H1 (cell line): ENCODE results near the gene CLCA1. TPM values are rescaled to one million over a fixed set of nuclear protein-coding genes. Genes with fewer than 3 reads are reported as not detected.

Experiments used
- BCL11A ChIP-seq, 2 experiments: IDR thresholded peaks; one replicate each; pipeline ENCODE4 v1.6.1; 2011; ENCODE audit warnings: low read depth in 2 of 2, low read length in 2 of 2, mild to moderate bottlenecking in 2 of 2
- CBX8 ChIP-seq: fragments of 300-800, 300-1000 bp; sonication (generic); IDR thresholded peaks from 2 replicates; pipeline ENCODE4 v1.7.1; 2016; ENCODE audit warnings: low read depth, low read length, borderline replicate concordance
- KDM4A ChIP-seq: IDR thresholded peaks from one replicate; pipeline ENCODE4 v1.7.1; 2012; ENCODE audit warnings: low read depth, mild to moderate bottlenecking, moderate library complexity, low read length, inconsistent platforms; ENCODE audit not compliant: severe bottlenecking
- KDM5A ChIP-seq: fragments of 200-600 bp; IDR thresholded peaks from 2 replicates; pipeline ENCODE4 v1.7.1; 2012; ENCODE audit warnings: mild to moderate bottlenecking, low read length, inconsistent platforms, mixed read lengths
- POLR2A ChIP-seq, 2 experiments: IDR thresholded peaks; 1 replicate in 1 of 2; 2 replicates in 1 of 2; pipeline ENCODE4 v1.6.1; 2011; ENCODE audit warnings: low read depth in 2 of 2, low read length in 2 of 2, mild to moderate bottlenecking in 2 of 2; ENCODE audit errors: control extremely low read depth in 1 of 2
- POU5F1 ChIP-seq: IDR thresholded peaks from 2 replicates; pipeline ENCODE4 v1.6.1; 2011; ENCODE audit warnings: low read depth, mild to moderate bottlenecking, low read length, moderate library complexity
- SRF ChIP-seq: IDR thresholded peaks from 2 replicates; pipeline ENCODE4 v1.6.1; 2011; ENCODE audit warnings: mild to moderate bottlenecking, low read depth, low read length, moderate library complexity
- TEAD4 ChIP-seq: IDR thresholded peaks from 2 replicates; pipeline ENCODE4 v1.6.1; 2012; ENCODE audit warnings: low read depth, low read length, inconsistent platforms, mixed read lengths
- polyA plus RNA-seq, 7 experiments: library from polyadenylated mRNA; depleted of rRNA in 3 of 7; stranded (reverse) in 5 of 7; unstranded in 2 of 7; fragments of >200 nt in 5 of 7; fragments of 200-250 nt in 2 of 7; gene quantifications; 1 replicate in 5 of 7; 2 replicates in 1 of 7; 4 replicates in 1 of 7; pipeline versions ENCODE4 v1.2.1 to v1.2.3, GENCODE V29; 2011 to 2013; ENCODE audit warnings: missing spikeins in 2 of 7, mixed read lengths in 2 of 7
- total RNA-seq: library from RNA; stranded (reverse); fragmentation: NEBNext Ultra II Directional; extraction: Animal tissue kit (Norgen Biotek cat#: 25700); gene quantifications from 2 replicates; pipeline ENCODE4 v1.2.1, GENCODE V29; 2021
- TF ChIP-seq, protein P1 (sequence below): fragments of 300-600 bp; sonication (generic); IDR thresholded peaks from 2 replicates; pipeline ENCODE4 v1.7.1; 2012; ENCODE audit warnings: low read length, moderate library complexity, mild to moderate bottlenecking, inconsistent platforms; ENCODE audit not compliant: insufficient replicate concordance
- TF ChIP-seq, protein P2 (sequence below): IDR thresholded peaks from 2 replicates; pipeline ENCODE4 v1.6.1; 2012; ENCODE audit warnings: inconsistent platforms

The CLCA1 gene
- total and polyA plus RNA-seq, 2 of the 8 experiments (the other 6 are each of a cell fraction or from before 2014, with no cell fraction given): not detected

DNA sequence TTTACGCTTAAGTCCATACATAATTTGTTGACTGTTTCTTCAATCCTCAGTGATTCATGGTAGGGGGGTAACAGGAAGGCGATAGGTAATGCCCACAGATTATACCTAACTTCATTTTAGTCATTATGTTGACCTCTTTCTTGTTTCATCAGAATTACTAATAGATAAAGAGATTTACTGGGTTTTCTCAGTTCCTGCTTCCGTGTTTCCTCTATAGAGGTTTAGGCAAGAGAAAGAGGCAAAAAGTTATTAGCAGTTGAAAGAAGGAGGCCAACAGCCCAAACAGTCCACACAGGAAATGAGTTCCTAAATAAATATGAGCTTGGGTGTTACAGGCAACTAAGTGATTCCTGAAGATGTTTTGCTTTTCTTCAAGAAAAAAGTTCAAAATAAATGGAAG is 17.9 kb upstream of the CLCA1 start (continued):
- TF ChIP-seq, protein P1, sequence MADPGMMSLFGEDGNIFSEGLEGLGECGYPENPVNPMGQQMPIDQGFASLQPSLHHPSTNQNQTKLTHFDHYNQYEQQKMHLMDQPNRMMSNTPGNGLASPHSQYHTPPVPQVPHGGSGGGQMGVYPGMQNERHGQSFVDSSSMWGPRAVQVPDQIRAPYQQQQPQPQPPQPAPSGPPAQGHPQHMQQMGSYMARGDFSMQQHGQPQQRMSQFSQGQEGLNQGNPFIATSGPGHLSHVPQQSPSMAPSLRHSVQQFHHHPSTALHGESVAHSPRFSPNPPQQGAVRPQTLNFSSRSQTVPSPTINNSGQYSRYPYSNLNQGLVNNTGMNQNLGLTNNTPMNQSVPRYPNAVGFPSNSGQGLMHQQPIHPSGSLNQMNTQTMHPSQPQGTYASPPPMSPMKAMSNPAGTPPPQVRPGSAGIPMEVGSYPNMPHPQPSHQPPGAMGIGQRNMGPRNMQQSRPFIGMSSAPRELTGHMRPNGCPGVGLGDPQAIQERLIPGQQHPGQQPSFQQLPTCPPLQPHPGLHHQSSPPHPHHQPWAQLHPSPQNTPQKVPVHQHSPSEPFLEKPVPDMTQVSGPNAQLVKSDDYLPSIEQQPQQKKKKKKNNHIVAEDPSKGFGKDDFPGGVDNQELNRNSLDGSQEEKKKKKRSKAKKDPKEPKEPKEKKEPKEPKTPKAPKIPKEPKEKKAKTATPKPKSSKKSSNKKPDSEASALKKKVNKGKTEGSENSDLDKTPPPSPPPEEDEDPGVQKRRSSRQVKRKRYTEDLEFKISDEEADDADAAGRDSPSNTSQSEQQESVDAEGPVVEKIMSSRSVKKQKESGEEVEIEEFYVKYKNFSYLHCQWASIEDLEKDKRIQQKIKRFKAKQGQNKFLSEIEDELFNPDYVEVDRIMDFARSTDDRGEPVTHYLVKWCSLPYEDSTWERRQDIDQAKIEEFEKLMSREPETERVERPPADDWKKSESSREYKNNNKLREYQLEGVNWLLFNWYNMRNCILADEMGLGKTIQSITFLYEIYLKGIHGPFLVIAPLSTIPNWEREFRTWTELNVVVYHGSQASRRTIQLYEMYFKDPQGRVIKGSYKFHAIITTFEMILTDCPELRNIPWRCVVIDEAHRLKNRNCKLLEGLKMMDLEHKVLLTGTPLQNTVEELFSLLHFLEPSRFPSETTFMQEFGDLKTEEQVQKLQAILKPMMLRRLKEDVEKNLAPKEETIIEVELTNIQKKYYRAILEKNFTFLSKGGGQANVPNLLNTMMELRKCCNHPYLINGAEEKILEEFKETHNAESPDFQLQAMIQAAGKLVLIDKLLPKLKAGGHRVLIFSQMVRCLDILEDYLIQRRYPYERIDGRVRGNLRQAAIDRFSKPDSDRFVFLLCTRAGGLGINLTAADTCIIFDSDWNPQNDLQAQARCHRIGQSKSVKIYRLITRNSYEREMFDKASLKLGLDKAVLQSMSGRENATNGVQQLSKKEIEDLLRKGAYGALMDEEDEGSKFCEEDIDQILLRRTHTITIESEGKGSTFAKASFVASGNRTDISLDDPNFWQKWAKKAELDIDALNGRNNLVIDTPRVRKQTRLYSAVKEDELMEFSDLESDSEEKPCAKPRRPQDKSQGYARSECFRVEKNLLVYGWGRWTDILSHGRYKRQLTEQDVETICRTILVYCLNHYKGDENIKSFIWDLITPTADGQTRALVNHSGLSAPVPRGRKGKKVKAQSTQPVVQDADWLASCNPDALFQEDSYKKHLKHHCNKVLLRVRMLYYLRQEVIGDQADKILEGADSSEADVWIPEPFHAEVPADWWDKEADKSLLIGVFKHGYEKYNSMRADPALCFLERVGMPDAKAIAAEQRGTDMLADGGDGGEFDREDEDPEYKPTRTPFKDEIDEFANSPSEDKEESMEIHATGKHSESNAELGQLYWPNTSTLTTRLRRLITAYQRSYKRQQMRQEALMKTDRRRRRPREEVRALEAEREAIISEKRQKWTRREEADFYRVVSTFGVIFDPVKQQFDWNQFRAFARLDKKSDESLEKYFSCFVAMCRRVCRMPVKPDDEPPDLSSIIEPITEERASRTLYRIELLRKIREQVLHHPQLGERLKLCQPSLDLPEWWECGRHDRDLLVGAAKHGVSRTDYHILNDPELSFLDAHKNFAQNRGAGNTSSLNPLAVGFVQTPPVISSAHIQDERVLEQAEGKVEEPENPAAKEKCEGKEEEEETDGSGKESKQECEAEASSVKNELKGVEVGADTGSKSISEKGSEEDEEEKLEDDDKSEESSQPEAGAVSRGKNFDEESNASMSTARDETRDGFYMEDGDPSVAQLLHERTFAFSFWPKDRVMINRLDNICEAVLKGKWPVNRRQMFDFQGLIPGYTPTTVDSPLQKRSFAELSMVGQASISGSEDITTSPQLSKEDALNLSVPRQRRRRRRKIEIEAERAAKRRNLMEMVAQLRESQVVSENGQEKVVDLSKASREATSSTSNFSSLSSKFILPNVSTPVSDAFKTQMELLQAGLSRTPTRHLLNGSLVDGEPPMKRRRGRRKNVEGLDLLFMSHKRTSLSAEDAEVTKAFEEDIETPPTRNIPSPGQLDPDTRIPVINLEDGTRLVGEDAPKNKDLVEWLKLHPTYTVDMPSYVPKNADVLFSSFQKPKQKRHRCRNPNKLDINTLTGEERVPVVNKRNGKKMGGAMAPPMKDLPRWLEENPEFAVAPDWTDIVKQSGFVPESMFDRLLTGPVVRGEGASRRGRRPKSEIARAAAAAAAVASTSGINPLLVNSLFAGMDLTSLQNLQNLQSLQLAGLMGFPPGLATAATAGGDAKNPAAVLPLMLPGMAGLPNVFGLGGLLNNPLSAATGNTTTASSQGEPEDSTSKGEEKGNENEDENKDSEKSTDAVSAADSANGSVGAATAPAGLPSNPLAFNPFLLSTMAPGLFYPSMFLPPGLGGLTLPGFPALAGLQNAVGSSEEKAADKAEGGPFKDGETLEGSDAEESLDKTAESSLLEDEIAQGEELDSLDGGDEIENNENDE: no peak
- TF ChIP-seq POU5F1 (no peak), KDM4A (no peak), BCL11A (IDR thresholded peaks at IDR 0.05; ENCODE audit: low read depth in 2 of 2, low read length in 2 of 2) (no peak), POLR2A (IDR thresholded peaks at IDR 0.05; ENCODE audit: control extremely low read depth in 1 of 2, low read depth in 2 of 2, low read length in 2 of 2) (no peak), KDM5A (no peak), CBX8 (no peak), SRF (no peak), TEAD4 (no peak)
- TF ChIP-seq, protein P2, sequence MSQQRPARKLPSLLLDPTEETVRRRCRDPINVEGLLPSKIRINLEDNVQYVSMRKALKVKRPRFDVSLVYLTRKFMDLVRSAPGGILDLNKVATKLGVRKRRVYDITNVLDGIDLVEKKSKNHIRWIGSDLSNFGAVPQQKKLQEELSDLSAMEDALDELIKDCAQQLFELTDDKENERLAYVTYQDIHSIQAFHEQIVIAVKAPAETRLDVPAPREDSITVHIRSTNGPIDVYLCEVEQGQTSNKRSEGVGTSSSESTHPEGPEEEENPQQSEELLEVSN: no peak
